HUES48 (cell line): ENCODE measurements around the gene INO80D.
A peak's percentile ranks its signal among the peaks of the same experiment; 100 is the strongest.
"Not testable (repeated sequence)": the region's sequence is repeated elsewhere in the genome, so short reads cannot be mapped to it uniquely, and the experiment has no call there.

Experiments used
- H3K27ac ChIP-seq: one replicate; pipeline ENCODE4 v1.7.0; 2013; ENCODE audit warnings: low read depth, low read length, inconsistent platforms
- H3K27me3 ChIP-seq: 2 replicates; pipeline ENCODE4 v1.6.1; 2013; ENCODE audit warnings: mild to moderate bottlenecking, low read length; ENCODE audit not compliant: control insufficient read depth, insufficient read depth
- H3K36me3 ChIP-seq: 2 replicates; pipeline ENCODE4 v1.6.1; 2013; ENCODE audit warnings: low read length; ENCODE audit not compliant: control insufficient read depth, insufficient read depth
- H3K4me1 ChIP-seq: 2 replicates; pipeline ENCODE4 v1.6.1; 2013; ENCODE audit warnings: mild to moderate bottlenecking, low read length; ENCODE audit not compliant: control insufficient read depth, insufficient read depth
- H3K4me3 ChIP-seq: 2 replicates; pipeline ENCODE4 v1.5.1; 2013; ENCODE audit warnings: mild to moderate bottlenecking, low read depth, low read length
- H3K9ac ChIP-seq: 2 replicates; pipeline ENCODE4 v1.6.1; 2013; ENCODE audit warnings: mild to moderate bottlenecking, low read depth, low read length, moderate library complexity
- H3K9me3 ChIP-seq: 2 replicates; pipeline ENCODE4 v1.6.1; 2013; ENCODE audit warnings: low read length; ENCODE audit not compliant: control insufficient read depth, insufficient read depth

INO80D gene

GRCh38 chr2:205977699-205978098 lies 108.3 kb downstream of the INO80D start:
- not testable (repeated sequence) for H3K27me3 ChIP-seq, H3K36me3 ChIP-seq, H3K4me3 ChIP-seq, H3K9ac ChIP-seq, H3K9me3 ChIP-seq, H3K27ac ChIP-seq, H3K4me1 ChIP-seq

DNA sequence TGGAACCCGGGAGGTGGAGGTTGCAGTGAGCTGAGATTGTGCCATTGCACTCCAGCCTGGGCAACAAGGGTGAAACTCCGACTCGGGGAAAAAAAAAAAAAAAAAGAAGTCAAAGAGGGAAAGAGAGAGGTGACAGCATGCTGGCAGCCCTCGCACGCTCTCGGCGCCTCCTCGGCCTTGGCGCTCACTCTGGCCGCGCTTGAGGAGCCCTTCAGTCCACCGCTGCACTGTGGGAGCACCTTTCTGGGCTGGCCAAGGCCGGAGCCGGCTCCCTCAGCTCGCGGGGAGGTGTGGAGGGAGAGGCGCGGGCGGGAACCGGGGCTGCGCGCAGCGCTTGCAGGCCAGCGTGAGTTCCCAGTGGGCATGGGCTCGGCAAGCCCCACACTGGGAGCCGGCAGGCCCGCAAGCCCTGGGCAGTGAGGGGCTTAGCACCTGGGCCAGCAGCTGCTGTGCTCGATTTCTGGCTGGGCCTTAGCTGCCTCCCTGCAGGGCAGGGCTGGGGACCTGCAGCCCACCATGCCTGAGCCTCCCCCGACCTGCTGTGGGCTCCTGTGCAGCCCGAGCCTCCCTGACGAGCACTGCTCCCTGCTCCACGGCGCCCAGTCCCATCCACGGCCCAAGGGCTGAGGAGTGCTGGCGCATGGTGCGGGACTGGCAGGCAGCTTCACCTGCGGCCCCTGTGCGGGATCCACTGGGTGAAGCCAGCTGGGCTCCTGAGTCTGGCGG lies 108.9 kb downstream of the INO80D start:
- not testable (repeated sequence) for H3K4me1 ChIP-seq, H3K9me3 ChIP-seq, H3K4me3 ChIP-seq, H3K27me3 ChIP-seq, H3K9ac ChIP-seq, H3K27ac ChIP-seq, H3K36me3 ChIP-seq

GRCh38 chr2:205976120-205976814 lies 109.7 kb downstream of the INO80D start:
- H3K4me3 ChIP-seq, result no peak overlapping the region
- H3K27ac ChIP-seq, result no peak overlapping the region
- H3K36me3 ChIP-seq, result no peaks in the 10 kb centered on the region
- H3K9me3 ChIP-seq, result no peaks in the 10 kb centered on the region
- no peaks in the 10 kb centered on the region for H3K4me1 ChIP-seq
- H3K27me3 ChIP-seq, result no peaks in the 10 kb centered on the region
- H3K9ac ChIP-seq, result no peak overlapping the region

- H3K9me3 ChIP-seq, result no peaks in the 10 kb centered on the region
- H3K27ac ChIP-seq, result peak overlapping the region; percentile 11
- H3K9ac ChIP-seq, result no peak overlapping the region
- H3K27me3 ChIP-seq, result no peaks in the 10 kb centered on the region
- no peaks in the 10 kb centered on the region for H3K36me3 ChIP-seq
- peaks cover 5% of the 10 kb centered on the region for H3K4me1 ChIP-seq
- H3K4me3 ChIP-seq, result no peak overlapping the region
Observed at GRCh38 chr2:205975082-205975949, 110.7 kb downstream of the INO80D start.

- peaks cover 10% of the 10 kb centered on the region for H3K4me1 ChIP-seq
- no peaks in the 10 kb centered on the region for H3K36me3 ChIP-seq
- no peak overlapping the region for H3K27ac ChIP-seq
- no peak overlapping the region for H3K4me3 ChIP-seq
- H3K9me3 ChIP-seq, result no peaks in the 10 kb centered on the region
- no peak overlapping the region for H3K9ac ChIP-seq
- H3K27me3 ChIP-seq, result no peaks in the 10 kb centered on the region
Observed at GRCh38 chr2:205972113-205972512, 113.9 kb downstream of the INO80D start.

DNA sequence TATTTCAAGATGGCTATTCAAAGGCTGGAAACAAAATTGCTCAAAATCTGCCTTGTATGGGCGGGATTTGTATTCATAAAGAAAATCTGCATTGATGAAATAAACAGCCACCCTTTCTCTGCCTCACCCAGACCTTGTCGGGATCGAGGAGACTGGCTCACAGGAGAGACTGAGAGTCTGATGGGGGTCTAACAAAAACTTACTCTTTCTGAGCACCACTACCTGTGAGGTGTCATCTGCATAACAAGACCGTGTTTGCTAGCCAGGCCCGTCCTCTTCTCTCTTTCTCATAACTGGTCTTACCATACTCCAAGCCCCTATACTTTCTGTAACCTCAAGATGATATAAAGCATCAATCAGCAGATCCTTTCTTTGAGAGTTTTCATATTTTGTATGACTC lies 115.6 kb downstream of the INO80D start:
- Histone ChIP-seq H3K36me3 (no peaks in the 10 kb centered on the region), H3K4me1 (peaks cover 10% of the 10 kb centered on the region), H3K4me3 (no peak overlapping the region), H3K27ac (no peak overlapping the region), H3K27me3 (no peaks in the 10 kb centered on the region), H3K9ac (no peak overlapping the region), H3K9me3 (no peaks in the 10 kb centered on the region)

DNA sequence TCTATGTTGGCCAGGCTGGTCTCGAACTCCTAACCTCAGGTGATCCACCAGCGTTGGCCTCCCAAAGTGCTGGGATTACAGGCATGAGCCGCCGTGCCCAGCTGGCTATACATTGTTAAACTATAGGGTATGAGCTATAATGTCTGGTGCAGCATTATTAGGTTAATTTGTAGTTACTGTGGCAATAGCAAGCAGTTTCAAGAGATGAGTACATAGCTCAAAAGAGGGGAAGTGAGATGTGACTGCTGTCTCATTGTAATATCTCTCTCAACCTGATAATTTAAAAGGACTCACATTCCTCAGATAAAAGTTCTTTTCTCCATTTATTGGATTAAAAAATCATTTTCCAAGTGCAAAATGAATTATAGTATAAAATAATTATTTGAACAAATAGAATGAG lies 116.4 kb downstream of the INO80D start:
- Histone ChIP-seq H3K36me3 (no peaks in the 10 kb centered on the region), H3K9ac (no peak overlapping the region), H3K9me3 (no peaks in the 10 kb centered on the region), H3K4me1 (peaks cover 10% of the 10 kb centered on the region), H3K27ac (no peak overlapping the region), H3K27me3 (no peaks in the 10 kb centered on the region), H3K4me3 (no peak overlapping the region)

- H3K9ac ChIP-seq, result no peak overlapping the region
- peaks cover 10% of the 10 kb centered on the region for H3K4me1 ChIP-seq
- no peak overlapping the region for H3K4me3 ChIP-seq
- no peaks in the 10 kb centered on the region for H3K27me3 ChIP-seq
- no peak overlapping the region for H3K27ac ChIP-seq
- H3K36me3 ChIP-seq, result no peaks in the 10 kb centered on the region
- no peaks in the 10 kb centered on the region for H3K9me3 ChIP-seq
Observed at GRCh38 chr2:205967391-205968075, 118.4 kb downstream of the INO80D start.

DNA sequence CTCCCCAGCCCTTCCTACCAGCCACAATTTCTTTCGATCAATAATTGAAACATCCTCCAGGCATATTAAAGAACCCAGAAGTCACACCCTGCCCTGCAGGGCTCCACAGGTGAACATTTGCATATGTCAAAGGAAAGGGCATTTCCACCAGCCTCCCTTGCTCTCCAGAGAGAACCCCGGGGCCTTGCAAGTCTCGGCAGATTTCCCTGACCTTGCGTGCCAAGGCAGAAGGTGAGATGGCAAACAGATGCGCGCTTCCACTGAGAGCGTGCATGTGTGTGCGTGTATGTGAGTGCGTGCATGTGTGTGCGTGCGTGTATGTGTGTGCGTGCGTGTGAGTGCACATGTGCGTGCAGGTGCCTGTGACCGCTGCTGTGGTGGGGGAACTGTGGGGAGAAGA lies 120.3 kb downstream of the INO80D start:
- Histone ChIP-seq H3K4me3 (no peak overlapping the region), H3K36me3 (no peaks in the 10 kb centered on the region), H3K9me3 (no peaks in the 10 kb centered on the region), H3K4me1 (peaks cover 9% of the 10 kb centered on the region), H3K27ac (no peak overlapping the region), H3K27me3 (no peaks in the 10 kb centered on the region), H3K9ac (no peak overlapping the region)

GRCh38 chr2:205964111-205964761 lies 121.7 kb downstream of the INO80D start:
- no peaks in the 10 kb centered on the region for H3K9me3 ChIP-seq

More at GRCh38 chr2:205964111-205964761, 121.7 kb downstream of the INO80D start:
- Histone ChIP-seq H3K9ac (no peak overlapping the region), H3K4me3 (no peak overlapping the region), H3K36me3 (no peaks in the 10 kb centered on the region), H3K4me1 (no peaks in the 10 kb centered on the region), H3K27ac (no peak overlapping the region), H3K27me3 (no peaks in the 10 kb centered on the region)
